Measurements from ENCODE around the gene PEAK1.
A peak's percentile ranks its signal among the peaks of the same experiment; 100 is the strongest.

PEAK1 gene, protein sequence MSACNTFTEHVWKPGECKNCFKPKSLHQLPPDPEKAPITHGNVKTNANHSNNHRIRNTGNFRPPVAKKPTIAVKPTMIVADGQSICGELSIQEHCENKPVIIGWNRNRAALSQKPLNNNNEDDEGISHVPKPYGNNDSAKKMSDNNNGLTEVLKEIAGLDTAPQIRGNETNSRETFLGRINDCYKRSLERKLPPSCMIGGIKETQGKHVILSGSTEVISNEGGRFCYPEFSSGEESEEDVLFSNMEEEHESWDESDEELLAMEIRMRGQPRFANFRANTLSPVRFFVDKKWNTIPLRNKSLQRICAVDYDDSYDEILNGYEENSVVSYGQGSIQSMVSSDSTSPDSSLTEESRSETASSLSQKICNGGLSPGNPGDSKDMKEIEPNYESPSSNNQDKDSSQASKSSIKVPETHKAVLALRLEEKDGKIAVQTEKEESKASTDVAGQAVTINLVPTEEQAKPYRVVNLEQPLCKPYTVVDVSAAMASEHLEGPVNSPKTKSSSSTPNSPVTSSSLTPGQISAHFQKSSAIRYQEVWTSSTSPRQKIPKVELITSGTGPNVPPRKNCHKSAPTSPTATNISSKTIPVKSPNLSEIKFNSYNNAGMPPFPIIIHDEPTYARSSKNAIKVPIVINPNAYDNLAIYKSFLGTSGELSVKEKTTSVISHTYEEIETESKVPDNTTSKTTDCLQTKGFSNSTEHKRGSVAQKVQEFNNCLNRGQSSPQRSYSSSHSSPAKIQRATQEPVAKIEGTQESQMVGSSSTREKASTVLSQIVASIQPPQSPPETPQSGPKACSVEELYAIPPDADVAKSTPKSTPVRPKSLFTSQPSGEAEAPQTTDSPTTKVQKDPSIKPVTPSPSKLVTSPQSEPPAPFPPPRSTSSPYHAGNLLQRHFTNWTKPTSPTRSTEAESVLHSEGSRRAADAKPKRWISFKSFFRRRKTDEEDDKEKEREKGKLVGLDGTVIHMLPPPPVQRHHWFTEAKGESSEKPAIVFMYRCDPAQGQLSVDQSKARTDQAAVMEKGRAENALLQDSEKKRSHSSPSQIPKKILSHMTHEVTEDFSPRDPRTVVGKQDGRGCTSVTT (N-terminal part only)

DNA sequence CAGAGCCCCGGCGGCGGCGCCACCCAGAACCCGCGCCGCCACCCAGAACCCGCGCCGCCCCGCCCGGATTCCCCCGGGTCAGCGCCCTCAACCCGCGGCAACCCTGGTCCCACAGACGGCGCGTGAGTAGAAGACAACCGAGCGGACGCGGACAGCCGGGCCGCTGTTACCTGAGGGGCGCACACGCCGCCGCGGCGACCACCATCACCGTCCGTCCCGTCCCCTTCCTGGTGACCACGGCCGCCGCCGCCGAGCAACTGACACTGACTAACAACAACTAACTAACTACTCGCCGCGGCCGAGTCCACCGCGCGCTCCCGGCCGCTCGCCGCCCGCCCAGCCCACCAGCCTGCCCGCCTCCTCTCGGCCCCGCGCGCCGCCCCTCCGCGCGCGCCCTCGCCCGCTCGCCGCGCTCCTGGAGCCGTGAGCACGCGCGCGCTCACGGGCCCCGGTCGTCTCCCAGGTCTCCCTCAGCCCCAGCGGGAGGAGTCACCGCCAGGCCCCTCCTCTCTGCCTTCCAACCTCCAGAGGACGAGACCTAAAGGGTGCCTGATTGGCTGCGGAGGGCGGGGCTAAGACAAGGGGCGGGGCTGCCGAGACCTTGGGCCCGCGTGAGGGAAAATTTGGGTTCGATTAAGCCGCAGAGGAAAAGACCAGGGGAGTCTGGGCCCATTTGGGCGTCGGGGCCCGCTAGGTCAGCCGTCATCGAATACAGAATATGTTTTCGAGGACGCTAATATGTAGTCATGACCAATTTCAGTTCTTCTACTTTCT is at the start of gene PEAK1:
Gene PEAK1, minus strand, starts transcription at position 269 of the 774 bp plus-strand sequence. CDS start 238,178 bp downstream, outside the sequence.
- peak; percentile 100 for DNase-seq

DNA sequence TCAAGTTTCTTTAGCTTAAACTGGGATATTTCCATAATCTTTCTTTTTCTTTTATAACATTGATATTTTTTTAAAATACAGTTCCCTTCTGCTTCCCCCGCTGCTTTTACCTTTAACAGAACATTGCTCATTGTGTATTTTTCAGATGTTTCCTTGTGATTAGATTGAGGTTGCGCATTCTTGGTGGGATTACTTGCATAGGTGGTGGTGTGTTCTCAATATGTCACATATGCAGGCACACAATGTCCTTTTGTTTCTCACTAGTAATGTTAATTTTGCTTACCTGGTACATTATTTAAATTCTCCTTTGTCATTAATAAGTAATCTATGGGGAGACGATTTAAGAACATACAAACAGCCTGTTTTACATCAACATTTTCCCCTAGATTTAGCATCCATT is 49.0 kb upstream of the PEAK1 start:
- no peak for DNase-seq

DNA sequence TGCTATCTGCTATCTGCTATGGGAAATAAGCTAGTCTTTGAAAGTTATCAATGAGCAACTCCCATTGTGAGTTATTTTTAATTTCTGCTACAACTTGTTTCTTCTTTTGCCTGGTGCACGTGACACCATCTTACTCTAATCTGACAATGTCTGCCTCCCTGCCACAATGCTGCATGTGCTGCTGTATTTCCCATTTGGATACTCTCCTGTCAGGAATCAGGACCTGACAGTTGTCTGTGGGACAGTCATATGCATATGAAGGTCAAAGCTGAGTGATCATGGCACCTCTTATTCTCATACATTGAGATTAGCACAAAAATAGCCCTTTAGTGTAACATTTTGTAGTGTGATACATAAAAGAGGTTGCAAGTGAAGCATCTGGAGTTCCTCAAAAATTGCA is 46.6 kb upstream of the PEAK1 start:
- DNase-seq = no peak

DNA sequence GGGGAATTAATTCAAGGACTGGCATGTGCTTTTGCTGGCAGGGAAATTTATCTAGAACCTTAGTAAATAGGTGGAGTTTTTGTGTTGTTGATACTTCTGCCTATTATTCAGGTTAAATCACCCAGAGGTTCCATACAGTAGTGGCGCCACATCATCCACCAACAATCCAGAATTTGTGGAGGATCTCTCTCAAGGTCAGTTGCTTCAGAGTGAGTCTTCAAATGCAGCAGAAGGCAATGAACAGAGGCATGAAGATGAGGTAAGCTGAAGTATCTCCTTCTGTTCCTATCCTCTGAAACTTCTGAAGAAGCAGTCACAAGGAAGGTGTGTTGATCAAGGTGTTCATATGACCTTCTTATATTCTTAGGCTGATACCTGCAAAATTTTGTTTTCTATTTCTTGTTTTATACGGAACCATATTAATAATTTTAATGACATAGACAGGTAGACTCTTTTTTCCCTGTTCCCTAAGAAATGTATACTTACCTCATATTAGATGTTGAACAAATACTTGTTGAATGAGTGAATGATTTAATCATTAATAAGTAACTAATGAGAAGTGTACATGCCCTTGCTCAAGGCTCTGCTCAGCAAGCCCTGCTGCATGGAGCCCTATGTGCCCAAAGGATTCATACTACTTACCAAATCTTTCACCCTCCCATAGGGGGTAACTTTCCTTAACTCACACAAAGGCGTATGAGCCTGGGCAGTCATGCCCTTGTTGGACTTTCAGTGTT is 44.4 kb upstream of the PEAK1 start:
- DNase-seq = no peak

DNA sequence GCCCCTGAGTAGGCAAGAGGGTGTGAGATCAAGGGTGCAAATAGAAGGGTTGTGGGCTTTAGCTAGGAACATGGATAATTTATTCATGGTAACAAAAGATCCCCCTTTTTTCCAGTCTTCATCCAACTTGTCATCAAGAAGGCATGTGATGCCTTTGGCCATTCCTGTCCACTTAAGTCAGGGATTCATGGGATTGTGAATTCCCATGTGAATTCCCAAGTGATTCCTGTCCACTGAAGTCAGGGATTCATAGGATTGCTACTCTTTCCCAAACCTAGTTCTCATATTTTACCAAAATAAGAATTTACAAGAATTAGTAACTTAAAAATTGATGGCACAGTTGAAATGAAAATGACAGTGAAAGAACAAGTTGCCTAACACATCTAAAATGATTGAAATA is 41.6 kb upstream of the PEAK1 start:
- no peak for DNase-seq

DNA sequence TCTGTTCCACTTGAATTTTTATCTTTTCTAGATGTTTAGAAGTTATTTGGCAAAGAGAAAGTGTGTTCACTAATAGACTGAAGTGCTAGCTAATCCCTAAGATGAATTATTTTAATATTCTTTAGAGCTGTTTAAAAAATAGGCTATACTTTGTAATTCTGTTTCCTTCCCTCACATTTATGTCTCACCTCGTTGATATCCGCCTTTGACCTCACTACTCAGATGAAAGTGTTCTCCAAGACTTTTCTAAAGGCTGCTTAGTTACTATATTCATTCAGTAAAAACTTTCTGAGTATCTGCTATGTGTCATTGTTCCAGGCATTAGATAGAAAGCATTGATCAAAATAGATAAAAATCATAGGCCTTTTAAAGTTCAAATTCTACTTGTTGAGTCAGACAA is 39.1 kb upstream of the PEAK1 start:
- DNase-seq = no peak

DNA sequence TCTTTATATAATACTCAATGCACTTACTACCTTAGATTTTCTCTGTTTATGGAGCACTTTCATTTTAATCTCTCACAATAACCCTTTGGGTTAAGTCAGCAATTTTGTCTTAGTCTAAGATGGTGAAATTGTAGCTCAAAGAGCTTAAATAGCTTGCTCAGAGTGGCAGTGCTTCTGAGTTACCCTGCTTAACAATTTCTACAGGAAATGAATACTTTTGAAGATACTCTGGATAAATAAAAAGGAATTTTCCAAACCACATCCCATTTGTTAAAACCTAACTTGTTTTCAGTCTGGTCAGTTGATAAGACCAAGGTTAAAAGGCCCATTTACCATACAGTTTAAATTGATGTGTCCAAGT is 38.0 kb upstream of the PEAK1 start:
- DNase-seq = no peak

DNA sequence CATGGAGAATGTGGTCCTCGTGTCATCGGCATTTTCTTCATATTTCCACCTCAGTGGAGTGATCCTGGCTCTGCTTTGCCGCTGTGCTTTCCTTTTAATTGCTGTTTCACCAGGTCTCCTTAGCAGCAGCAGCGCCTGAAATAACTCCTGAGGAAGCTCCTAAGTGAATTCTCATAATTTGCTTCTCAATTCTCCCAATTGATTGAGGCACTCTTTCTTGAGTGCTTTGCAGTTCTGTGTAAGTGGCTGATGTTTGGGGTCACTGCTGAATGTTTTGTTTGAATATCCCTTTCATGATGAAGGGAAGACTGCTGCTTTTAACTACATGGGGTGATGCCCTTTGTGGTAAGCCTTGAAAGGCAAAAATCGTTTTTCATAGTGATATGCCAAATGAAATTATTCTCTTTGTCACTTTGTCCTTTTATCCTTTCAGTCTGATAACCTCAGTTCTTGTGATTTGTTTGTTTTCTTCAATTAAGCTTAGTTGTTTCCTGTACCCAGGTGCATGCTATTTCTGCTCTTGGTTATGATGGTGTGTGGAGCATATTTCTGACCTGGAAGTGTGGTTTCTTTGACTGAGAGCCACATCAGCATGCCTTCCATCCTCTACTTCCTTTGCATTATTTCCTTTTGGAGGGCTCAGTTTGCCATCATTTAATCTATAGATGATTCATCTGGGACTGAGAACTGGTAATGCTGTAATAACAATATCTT is 37.4 kb upstream of the PEAK1 start:
- no peak for DNase-seq

DNA sequence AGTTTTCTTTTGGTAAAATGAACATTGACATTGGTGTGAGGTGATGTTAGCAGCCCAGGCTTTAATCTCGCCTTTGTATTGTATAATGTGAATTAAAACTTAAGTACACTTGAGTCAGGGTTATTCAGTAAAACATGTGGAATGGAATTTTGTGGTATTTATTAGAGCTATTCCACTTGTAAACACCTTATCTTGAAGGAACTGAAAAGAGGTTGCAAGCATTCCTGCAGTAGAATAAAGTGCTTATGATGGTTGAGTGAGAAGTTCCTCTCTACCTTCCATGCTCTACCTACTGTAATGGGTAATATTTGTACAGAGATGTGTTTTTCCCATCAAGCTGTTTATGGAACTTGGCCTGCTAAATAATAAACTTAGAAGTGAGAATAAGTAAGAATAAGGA is 36.8 kb upstream of the PEAK1 start:
- no peak for DNase-seq

DNA sequence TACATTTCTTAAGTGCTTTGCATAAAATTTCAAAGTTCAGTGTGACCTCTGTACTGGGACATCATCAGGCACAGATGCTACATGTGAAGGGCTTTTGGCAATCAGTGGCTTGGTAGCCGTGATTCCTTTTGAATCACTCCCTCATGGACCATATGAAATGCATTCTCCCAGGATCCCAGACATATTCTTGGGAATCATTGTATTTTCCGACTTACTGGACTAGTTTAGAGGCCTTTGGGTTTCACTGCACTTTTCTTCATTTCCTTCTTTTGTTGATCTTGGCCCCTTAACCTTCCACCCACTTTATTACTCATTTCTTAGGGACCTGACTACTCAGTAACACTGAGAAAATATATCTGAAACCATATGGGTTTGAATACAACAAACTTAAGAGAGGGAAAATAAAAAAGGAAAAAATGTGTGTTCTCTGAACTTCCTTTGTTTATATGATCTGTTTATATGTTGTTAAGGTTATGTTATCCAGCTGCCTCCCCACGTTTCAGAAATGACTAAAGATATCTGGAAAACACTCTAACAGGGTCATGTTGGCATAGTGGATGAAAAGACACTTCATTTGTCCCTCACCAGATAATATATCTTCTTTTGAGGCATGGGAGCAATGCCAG is 35.9 kb upstream of the PEAK1 start:
- no peak for DNase-seq

DNA sequence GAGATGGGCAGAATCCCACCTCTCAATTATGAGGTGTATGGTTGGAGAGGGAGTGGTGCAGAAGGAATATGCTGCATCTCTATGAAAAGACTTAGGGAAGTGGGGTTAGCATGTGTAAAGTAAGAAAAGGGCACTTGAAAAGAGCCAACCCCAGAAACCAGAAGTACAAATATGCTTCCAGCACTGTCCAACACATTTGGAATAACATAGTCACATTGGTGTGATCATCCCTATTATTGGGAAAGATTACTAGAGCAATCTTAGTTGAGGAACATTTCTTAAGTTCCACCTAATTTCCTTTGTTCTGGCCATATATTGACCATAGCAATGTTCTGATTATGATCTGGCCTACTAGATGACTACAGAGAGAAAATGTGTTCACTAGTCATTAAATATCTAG is 35.0 kb upstream of the PEAK1 start:
- no peak for DNase-seq

DNA sequence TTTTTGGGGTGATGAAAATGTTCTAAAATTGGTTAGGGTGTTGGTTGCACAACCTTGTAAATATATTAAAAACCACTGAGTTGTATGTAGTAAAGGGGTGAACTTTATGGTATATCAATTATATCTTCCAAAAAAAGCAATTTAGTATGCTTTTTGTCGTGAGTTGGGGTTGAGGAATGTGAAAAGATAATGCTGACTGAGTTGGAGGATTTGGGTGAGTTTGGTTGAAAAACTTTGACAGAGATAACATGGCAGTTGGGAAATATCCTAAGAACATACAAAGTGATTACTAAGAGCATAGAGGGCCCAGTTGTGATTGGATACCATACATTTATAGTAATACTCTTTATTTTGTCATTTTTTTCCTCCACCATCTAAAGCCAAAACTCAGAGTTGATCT is 34.4 kb upstream of the PEAK1 start:
- no peak for DNase-seq

DNA sequence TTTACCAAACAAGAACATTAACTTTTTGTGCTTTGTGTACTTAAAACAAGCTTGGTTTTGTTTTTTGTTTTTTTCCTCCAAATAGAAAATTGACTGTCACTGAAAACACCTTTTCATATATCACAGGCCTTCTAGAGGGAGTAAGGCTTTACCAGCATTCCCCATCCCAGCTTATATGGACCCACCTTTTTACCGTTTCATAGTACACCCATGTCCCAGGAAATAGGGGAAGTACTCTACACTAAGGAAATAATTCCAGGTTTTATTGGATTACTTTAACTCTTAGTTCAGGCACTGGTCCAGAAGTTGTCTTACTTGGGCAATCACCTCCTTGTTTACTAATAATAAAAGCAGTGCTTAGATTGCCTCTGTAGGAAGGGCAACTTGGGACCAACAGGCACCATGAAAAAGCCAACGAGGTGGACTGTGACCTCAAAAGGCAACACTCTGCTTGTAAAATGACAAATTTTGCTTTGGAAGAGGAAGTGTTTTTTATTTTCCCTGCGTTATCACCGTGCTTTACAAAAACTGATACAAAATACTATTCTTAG is 27.0 kb upstream of the PEAK1 start:
- DNase-seq = no peak

DNA sequence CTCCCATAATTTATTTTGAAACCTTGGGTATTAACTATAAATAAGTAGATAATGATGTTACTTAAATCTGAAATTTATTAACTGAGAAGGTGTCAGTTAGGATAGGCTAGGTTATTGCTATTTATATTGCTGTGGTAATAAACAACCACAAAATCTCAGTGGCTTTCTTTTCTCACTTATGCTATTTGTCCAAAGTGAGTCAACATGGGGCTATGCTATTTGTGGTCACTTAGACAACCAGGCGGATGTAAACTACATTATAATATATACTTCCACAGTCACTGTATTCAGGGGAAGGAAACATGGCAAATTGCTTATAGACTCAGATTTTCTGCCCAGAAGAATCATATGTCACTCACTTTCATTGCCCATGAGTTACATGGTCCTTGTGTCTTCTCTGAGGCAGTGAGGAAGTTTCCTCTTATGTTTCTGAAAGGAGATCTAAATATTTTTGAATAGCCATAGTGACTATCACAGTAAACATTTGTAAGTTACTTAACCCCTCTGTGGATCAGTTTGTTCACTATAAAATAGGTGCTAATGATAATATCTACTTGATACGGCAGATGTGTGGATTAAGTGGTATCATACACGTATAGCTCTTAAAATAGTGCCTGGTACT is 20.6 kb upstream of the PEAK1 start:
- DNase-seq = no peak

DNA sequence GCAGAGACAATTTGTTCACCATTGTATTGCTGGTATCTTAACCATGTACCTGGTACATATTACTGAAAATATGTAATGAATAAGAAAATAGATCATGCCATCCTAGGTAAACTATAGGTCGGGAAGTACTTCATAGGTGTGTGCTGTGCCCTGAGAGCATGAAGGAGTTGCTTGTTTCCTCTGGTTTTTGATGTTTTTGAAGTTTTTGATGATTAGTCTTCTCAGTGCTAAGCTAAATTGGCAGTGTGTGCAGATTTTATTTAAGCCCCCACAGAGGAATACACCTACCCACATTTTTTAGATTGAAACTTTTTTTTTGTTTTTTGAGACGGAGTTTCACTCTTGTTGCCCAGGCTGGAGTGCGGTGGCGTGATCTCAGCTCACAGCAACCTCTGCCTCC is 17.4 kb upstream of the PEAK1 start:
- no peak for DNase-seq

DNA sequence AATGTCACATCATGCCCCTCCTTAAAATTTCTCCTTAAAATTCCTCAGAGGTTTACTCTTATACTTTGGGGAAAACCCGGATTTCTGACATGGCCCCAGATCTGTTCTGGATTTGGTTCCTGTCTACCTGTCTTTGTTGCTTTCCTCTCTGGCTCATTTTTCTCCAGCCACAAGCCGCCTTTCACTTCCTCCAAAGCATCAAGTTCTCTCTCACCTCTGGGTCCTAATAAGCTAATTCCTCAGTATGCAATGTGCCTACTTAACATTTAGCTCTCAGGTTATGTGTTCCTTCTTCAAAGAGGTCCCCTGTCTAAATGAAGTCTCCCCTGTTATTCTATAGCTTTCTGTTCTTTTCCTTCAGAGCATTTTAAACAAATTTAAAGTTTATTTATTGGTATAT is 16.9 kb upstream of the PEAK1 start:
- DNase-seq = no peak

DNA sequence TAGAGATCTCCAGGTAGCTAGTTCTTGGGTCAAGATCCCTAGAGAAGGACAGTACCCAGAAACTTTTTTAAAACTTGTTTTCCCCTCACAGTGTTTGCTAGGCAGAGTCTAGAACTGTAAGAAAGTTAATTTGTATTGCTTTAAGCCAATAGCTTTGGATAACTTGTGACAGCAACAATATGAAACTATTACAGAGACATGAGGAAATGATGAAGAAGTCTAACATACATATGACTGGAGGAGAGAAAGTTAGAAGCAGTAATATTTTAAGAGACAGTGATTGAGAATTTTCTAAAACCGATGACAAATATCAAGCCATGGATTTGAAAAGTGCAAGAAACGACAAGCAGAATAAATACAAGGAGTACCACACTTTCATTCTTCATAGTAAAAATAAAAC is 10.7 kb upstream of the PEAK1 start:
- DNase-seq = no peak

DNA sequence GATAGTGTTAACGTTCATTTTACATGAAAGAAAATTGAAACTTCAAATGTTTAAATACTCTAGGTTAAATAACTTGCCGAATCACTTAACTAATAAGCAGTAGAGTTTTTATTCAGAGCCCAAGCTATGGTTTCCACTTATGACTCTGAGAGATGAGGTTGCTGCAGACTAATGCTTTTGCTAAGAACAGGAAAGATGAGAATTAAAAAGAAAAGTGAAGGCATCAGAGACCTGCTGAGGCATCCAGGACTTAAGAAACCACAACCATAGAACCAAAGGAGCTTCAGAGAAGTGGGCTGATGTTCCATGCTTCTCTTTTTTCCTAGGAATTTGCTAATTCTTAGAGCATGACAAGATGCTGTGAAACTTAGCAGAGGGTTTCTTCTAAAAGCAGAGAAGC is 10.3 kb upstream of the PEAK1 start:
- no peak for DNase-seq

DNA sequence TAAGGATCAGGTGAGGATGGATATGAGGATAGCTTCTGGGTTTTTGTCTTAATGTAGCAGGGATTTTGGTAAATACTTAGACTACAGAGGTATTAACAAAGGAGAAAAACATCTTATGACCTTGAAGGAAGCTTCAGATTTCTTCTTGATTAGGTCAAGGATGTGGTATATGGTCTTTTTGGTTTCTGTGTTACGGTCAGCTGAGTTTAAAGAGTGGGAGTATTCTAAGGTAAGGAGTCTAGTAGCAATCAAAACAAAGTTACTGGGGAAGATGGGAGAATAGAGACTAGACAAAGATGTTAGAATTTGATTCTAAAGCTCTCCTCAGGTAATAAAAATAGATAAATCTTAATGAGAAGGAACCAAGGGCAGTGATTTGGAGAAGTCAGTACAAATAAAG is 7.0 kb upstream of the PEAK1 start:
- DNase-seq = no peak

DNA sequence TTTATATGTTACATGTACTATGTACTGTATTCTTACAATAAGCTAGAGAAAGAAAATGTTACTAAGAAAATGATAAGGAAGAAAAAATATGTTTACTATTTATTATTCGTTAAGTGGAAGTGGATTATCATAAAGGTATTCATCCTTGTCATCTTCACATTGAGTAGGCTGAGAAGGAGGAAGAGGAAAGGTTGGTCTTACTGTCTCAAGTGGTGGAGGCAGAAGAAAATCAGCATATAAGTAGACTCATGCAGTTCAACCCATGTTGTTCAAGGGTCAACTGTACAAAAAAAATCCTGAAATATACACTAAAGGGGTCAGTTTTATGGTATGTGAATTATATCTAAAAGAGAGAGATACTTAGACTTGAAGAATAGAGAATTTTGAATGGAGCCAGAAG is 6.5 kb upstream of the PEAK1 start:
- no peak for DNase-seq
